ENCODE data around the gene LRRC7.
A peak's percentile ranks its signal among the peaks of the same experiment; 100 is the strongest.
"Not testable (repeated sequence)": the region's sequence is repeated elsewhere in the genome, so short reads cannot be mapped to it uniquely, and the experiment has no call there.

The LRRC7 gene

GRCh38 chr1:69888657-69889056 lies 320.9 kb downstream of the LRRC7 start:
- DNase-seq: no peak

- peak in 2 of 14 donors; percentile 1 to 7 for DNase-seq
These were observed 330.8 kb downstream of the LRRC7 start for GRCh38 chr1:69898403-69898947.

- DNase-seq: no peak
These were observed 343.6 kb downstream of the LRRC7 start for GRCh38 chr1:69911301-69911801.

GRCh38 chr1:69913977-69914376 lies 346.3 kb downstream of the LRRC7 start:
- DNase-seq: no peak

GRCh38 chr1:69914976-69915765 lies 347.4 kb downstream of the LRRC7 start:
- DNase-seq: no peak

GRCh38 chr1:69919129-69919921 lies 351.6 kb downstream of the LRRC7 start:
- DNase-seq: no peak

DNA sequence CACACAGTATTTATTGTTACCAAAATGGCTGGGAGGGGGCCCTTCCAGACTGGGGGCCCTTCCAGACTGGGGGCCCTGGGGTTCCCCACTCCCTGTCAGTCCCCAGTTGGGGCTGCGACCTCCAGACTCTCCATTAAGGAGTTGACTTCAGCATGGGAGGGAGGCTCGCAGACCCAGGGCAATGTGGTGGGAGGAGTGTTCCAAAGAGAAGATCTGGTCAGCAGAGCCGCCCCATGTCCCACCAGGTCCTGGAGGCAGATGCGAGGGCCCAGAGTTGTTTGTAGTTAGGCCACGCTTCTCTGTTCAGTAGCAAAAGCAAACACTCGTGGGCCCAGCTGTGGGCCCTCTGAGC lies 352.2 kb downstream of the LRRC7 start:
- no peak for DNase-seq

DNA sequence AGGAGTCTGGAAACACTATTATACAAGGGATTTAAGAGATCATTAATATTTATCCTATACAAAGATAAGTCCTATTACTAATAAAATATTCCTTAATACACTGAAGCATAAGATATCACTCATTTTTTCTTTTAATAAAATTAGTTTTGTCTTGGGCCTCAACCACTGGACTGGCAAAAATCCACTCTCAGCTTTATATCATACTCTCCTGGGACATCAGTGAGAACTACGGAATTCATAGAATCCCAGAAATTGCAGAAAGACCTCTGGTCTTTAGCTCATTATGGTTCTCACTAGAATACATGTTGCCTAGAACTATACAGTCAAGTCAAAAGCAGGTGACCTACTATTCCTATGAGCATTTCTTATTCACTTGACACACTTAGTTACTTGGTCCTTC lies 352.7 kb downstream of the LRRC7 start:
- no peak for DNase-seq

GRCh38 chr1:69921486-69921885 lies 353.8 kb downstream of the LRRC7 start:
- DNase-seq: no peak

GRCh38 chr1:69928234-69928633 lies 360.5 kb downstream of the LRRC7 start:
- DNase-seq: not testable (repeated sequence)

GRCh38 chr1:69929308-69930057 lies 361.8 kb downstream of the LRRC7 start:
- DNase-seq: no peak

- DNase-seq: no peak
These were observed 362.7 kb downstream of the LRRC7 start for GRCh38 chr1:69930396-69930795.

GRCh38 chr1:69932760-69933159 lies 365.0 kb downstream of the LRRC7 start:
- no peak for DNase-seq

- no peak for DNase-seq
These were observed 372.5 kb downstream of the LRRC7 start for GRCh38 chr1:69940231-69940630.

- DNase-seq: no peak
These were observed 373.1 kb downstream of the LRRC7 start for GRCh38 chr1:69940816-69941215.

DNA sequence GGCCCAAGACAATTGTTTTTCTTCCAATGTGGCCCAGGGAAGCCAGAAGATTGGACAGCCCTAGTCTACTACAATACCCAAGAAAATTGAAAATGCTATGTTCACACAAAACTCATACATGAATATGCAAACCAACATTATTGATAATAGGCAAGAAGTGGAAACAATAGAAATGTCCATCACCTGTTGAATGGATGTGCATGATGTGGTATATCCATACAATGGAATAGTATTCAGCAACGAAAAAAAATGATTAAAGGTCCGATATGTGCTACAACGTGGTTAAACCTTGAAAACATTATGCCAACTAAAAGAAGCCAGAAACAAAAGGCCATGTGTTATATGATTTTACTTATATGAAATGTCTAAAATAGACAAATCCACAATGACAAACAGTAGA lies 375.3 kb downstream of the LRRC7 start:
- DNase-seq: no peak

DNA sequence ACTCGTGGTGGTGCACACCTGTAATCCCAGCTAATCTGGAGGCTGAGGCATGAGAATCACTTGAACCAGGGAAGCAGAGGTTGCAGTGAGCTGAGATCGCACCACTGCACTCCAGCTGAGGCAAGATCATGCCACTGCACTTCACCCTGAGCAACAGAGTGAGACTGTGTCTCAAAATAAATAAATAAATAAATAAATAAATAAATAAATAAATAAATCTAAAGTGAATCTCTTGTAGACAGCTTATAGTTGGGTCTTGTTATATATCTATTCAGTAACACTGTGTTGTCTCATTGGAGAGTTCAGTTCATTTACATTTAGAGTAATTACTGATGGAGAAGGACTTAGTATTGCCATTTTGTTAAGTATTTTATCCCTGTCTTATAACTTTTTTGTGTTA lies 379.2 kb downstream of the LRRC7 start:
- no peak for DNase-seq

DNA sequence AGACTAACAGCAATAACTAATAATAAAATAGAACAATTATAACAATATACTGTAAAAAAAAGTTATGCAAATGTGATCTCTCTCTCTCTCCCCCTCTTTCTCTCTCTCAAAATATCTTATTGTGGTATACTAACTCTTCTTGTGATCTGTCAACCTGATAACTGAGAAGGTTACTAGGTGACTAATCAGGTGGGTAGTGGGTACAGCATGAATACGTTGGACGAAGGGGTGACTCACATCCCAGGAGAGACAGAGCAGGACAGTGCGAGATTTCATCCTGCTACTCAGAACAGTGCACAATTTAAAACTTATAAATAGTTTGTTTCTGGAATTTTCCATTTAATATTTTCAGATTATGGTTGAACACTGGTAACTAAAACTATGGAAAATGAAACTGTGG lies 380.1 kb downstream of the LRRC7 start:
- no peak for DNase-seq

DNA sequence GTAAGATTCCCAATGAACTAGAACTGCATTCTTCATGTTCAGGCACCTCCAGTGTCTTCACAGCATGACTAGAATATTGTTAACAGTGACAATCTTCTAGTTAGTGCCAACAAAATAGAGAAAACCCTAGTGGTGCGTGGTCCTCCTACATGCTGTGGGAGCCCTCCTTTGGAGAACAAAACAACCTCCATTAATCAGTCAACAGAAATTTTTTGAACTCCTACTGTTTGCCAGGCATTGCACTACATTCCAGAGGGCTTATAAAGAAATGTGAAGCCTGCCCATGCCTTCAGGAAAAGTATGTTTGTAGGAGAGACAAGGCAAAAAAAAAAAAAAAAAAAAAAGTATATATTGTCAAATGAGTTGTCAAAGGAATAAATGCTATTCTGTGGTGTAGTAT lies 385.0 kb downstream of the LRRC7 start:
- no peak for DNase-seq

- not testable (repeated sequence) for DNase-seq
These were observed 394.7 kb downstream of the LRRC7 start for GRCh38 chr1:69962452-69962851.

GRCh38 chr1:69967245-69967766 lies 399.6 kb downstream of the LRRC7 start:
- DNase-seq: no peak

DNA sequence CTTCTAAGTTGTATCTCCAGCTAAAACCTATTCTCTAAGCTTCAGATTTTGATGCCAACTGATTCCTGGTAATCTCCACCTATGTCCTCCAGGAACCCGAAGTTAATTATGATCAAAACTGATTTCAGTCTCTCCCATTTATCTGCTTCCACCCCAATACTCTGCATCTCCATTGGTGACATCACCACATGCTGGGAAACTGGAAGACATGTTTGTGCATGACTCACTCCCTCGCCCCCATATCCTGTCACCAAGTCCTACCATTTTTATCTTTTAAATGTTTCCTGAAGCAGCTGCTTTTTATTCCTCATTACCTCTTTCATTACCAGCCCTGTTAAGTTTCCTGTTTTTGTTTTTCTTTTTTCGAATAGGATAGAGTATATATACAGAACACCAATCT lies 409.2 kb downstream of the LRRC7 start:
- no peak for DNase-seq

GRCh38 chr1:69982992-69983391 lies 415.3 kb downstream of the LRRC7 start:
- DNase-seq: no peak

All from C1 segment of cervical spinal cord (tissue), 14 donors.